Neural cell (in vitro differentiated cells): ENCODE data around the gene OR4D1.

Experiments
- EP300 ChIP-seq: fragments of 450-650 bp; conservative IDR thresholded peaks from 2 replicates; pipeline ENCODE4 v1.6.1; 2014; ENCODE audit warnings: antibody characterized with exemption, mild to moderate bottlenecking, moderate library complexity; ENCODE audit not compliant: poor library complexity, severe bottlenecking
- EZH2 ChIP-seq: fragments of 200-600, 300-800 bp; shearing (Covaris generic), sonication (generic); IDR thresholded peaks from 2 replicates; pipeline ENCODE4 v1.6.1; 2014; ENCODE audit warnings: antibody characterized with exemption, low read length, borderline replicate concordance, mild to moderate bottlenecking; ENCODE audit not compliant: insufficient read depth, poor library complexity, severe bottlenecking
- MXI1 ChIP-seq: fragments of 450-650 bp; conservative IDR thresholded peaks from 2 replicates; pipeline ENCODE4 v1.6.1; 2014; ENCODE audit warnings: antibody characterized with exemption, mild to moderate bottlenecking; ENCODE audit not compliant: poor library complexity, severe bottlenecking
- POLR2AphosphoS5 ChIP-seq: IDR thresholded peaks from 2 replicates; pipeline ENCODE4 v1.6.1; 2012
- RAD21 ChIP-seq: fragments of 450-650 bp; conservative IDR thresholded peaks from 2 replicates; pipeline ENCODE4 v1.6.1; 2014; ENCODE audit warnings: antibody characterized with exemption, mild to moderate bottlenecking, moderate library complexity
- SMC3 ChIP-seq: fragments of 450-650 bp; conservative IDR thresholded peaks from 2 replicates; pipeline ENCODE4 v1.6.1; 2014; ENCODE audit warnings: antibody characterized with exemption, mild to moderate bottlenecking, moderate library complexity; ENCODE audit not compliant: poor library complexity
- TAF1 ChIP-seq: IDR thresholded peaks from 2 replicates; pipeline ENCODE4 v1.6.1; 2012; ENCODE audit warnings: low read depth
- TF ChIP-seq, protein P1 (sequence below): fragments of 450-650 bp; IDR thresholded peaks from 2 replicates; pipeline ENCODE4 v1.5.1; 2014; ENCODE audit warnings: antibody characterized with exemption, mild to moderate bottlenecking, moderate library complexity; ENCODE audit not compliant: poor library complexity, severe bottlenecking
- TF ChIP-seq, protein P2 (sequence below): IDR thresholded peaks from 2 replicates; pipeline ENCODE4 v1.6.1; 2012; ENCODE audit warnings: borderline replicate concordance

DNA sequence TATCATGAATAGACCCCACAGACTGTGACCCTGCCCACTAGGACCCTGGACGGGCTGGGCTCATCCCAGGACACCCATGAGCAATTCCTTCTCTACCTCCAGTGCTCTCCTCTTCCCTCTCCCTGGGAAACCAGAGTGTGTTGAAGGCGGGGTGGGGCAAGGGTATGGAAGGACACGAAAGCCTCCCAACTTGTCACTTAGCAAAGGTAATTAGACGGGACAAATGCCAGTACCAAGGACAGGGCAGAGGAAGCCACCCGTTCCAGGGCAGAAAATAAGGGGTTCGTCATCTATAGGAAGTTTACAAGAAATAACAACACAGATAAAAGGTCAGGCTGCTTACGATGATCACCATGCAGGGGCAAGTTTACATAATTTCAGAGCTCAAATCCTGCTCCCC, 39.5 kb downstream of the OR4D1 start:
- TF ChIP-seq, protein P1, sequence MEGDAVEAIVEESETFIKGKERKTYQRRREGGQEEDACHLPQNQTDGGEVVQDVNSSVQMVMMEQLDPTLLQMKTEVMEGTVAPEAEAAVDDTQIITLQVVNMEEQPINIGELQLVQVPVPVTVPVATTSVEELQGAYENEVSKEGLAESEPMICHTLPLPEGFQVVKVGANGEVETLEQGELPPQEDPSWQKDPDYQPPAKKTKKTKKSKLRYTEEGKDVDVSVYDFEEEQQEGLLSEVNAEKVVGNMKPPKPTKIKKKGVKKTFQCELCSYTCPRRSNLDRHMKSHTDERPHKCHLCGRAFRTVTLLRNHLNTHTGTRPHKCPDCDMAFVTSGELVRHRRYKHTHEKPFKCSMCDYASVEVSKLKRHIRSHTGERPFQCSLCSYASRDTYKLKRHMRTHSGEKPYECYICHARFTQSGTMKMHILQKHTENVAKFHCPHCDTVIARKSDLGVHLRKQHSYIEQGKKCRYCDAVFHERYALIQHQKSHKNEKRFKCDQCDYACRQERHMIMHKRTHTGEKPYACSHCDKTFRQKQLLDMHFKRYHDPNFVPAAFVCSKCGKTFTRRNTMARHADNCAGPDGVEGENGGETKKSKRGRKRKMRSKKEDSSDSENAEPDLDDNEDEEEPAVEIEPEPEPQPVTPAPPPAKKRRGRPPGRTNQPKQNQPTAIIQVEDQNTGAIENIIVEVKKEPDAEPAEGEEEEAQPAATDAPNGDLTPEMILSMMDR = no peak
- TF ChIP-seq POLR2AphosphoS5 = no peak
- no peak for TF ChIP-seq TAF1
- no peak for TF ChIP-seq EZH2
- TF ChIP-seq RAD21 = no peak
- TF ChIP-seq, protein P2, sequence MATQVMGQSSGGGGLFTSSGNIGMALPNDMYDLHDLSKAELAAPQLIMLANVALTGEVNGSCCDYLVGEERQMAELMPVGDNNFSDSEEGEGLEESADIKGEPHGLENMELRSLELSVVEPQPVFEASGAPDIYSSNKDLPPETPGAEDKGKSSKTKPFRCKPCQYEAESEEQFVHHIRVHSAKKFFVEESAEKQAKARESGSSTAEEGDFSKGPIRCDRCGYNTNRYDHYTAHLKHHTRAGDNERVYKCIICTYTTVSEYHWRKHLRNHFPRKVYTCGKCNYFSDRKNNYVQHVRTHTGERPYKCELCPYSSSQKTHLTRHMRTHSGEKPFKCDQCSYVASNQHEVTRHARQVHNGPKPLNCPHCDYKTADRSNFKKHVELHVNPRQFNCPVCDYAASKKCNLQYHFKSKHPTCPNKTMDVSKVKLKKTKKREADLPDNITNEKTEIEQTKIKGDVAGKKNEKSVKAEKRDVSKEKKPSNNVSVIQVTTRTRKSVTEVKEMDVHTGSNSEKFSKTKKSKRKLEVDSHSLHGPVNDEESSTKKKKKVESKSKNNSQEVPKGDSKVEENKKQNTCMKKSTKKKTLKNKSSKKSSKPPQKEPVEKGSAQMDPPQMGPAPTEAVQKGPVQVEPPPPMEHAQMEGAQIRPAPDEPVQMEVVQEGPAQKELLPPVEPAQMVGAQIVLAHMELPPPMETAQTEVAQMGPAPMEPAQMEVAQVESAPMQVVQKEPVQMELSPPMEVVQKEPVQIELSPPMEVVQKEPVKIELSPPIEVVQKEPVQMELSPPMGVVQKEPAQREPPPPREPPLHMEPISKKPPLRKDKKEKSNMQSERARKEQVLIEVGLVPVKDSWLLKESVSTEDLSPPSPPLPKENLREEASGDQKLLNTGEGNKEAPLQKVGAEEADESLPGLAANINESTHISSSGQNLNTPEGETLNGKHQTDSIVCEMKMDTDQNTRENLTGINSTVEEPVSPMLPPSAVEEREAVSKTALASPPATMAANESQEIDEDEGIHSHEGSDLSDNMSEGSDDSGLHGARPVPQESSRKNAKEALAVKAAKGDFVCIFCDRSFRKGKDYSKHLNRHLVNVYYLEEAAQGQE = no peak
- no peak for TF ChIP-seq SMC3
- no peak for TF ChIP-seq EP300
- no peak for TF ChIP-seq MXI1
